Measurements from ENCODE around the gene PRR33. TPM values are rescaled to one million over a fixed set of nuclear protein-coding genes. Genes with fewer than 3 reads are reported as not detected.

The PRR33 gene
- total and polyA plus RNA-seq, 10 of the 15 experiments (the other 5 are each of a cell fraction or from before 2014, with no cell fraction given): 0.02 to 1.0 (median 0.38) TPM; not detected in 6

DNA sequence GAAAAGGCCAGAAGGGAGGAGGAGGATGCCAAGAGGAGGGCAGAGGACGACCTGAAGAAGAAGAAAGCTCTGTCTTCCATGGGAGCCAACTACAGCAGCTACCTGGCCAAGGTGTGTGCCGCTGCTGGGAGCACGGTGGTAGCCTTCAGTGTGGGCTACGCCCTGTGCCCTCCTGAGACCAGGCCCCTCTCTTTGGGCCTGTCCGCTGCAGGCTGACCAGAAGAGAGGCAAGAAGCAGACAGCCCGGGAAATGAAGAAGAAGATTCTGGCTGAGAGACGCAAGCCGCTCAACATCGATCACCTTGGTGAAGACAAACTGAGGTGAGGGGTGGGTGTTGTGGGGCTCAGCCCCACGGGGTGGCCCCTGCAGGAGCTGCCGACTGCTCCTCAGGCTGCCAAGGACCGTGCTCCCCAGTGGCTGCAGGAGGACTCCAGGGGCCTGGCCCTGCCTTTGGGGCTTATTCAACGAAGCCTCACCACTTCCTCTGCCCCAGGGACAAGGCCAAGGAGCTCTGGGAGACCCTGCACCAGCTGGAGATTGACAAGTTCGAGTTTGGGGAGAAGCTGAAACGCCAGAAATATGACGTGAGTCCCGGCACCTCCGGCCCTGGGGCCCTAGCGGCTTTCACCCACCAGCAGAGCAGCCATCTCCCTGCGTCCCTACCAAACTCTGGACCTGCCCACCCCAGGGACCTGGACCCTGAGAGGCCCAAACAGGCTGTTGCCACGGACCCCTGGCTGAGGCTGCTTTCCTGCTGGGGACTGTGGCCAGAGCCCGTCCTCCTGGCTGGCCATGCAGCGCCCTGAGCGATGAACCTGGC, 42.9 kb upstream of the PRR33 start:
- 25% methylated on average over 23 of the region's 24 CpGs for WGBS (ENCODE audit: insufficient coverage, insufficient replicate concordance, low lambda C conversion rate, missing lambda C conversion rate)
- TF ChIP-seq CHD2 (IDR thresholded peaks at IDR 0.05; ENCODE audit: borderline replicate concordance, low read depth, low read length): no peak
- TF ChIP-seq TARDBP (IDR thresholded peaks at IDR 0.05; ENCODE audit: borderline replicate concordance): no peak
- TF ChIP-seq KLF5 (IDR thresholded peaks at IDR 0.05; ENCODE audit: partially characterized antibody): no peak
- TF ChIP-seq RUNX3 (IDR thresholded peaks at IDR 0.05; ENCODE audit: low read length): no peak
- no peak for TF ChIP-seq SIN3A (IDR thresholded peaks at IDR 0.05; ENCODE audit: low read depth, low read length)
- no peak for TF ChIP-seq MYB (IDR thresholded peaks at IDR 0.05; ENCODE audit: borderline replicate concordance, low read depth, low read length)
- no peak for TF ChIP-seq SKIL (IDR thresholded peaks at IDR 0.05; ENCODE audit: low read depth, poor library complexity, severe bottlenecking)
- no peak for TF ChIP-seq ATF7 (IDR thresholded peaks at IDR 0.05; ENCODE audit: low read depth)
- no peak for TF ChIP-seq SPI1 (IDR thresholded peaks at IDR 0.05; ENCODE audit: borderline replicate concordance, insufficient read depth, low read depth, low read length)
- TF ChIP-seq LARP7 (IDR thresholded peaks at IDR 0.05): no peak
- no peak for TF ChIP-seq MEF2A (IDR thresholded peaks at IDR 0.05; ENCODE audit: insufficient read depth, low read depth, low read length)
- TF ChIP-seq SRF (IDR thresholded peaks at IDR 0.05; ENCODE audit: low read depth in 2 of 2, low read length in 2 of 2): no peak
- no peak for TF ChIP-seq ZNF207 (IDR thresholded peaks at IDR 0.05; ENCODE audit: borderline replicate concordance)
- TF ChIP-seq STAT1 (conservative IDR thresholded peaks at IDR 0.05): no peak
- no peak for TF ChIP-seq NFYA (IDR thresholded peaks at IDR 0.05; ENCODE audit: borderline replicate concordance, low read depth, low read length)
- TF ChIP-seq CBX3 (IDR thresholded peaks at IDR 0.05; ENCODE audit: borderline replicate concordance, low read depth): no peak
- no peaks in the 10 kb centered on the region for H3K4me1 ChIP-seq (ENCODE audit: control insufficient read depth, insufficient read depth, low read length)
- in situ Hi-C loops (cut with MboI) (no loop called here), intact Hi-C loops (cut with micrococcal nuclease; ENCODE audit: unreplicated experiment) (no loop called here)
- ATAC-seq (no peak), DNase-seq (ENCODE audit: low read depth, low spot score) (no peak), FAIRE-seq (no peak)
- H3K9ac ChIP-seq (ENCODE audit: control insufficient read depth, insufficient read depth, low read length): no peak overlapping the region
- H3K9me3 ChIP-seq (replicated peaks; ENCODE audit: control insufficient read depth, insufficient read depth, low read length): no peaks in the 10 kb centered on the region
- no peak overlapping the region for H2AFZ ChIP-seq (ENCODE audit: control insufficient read depth, low read depth, low read length)
- no peaks in the 10 kb centered on the region for H3K79me2 ChIP-seq (ENCODE audit: control insufficient read depth, insufficient read depth, low read length)
- ChIA-PET RAD21 (ENCODE audit: unreplicated experiment) (no interaction called here), SMC1A (ENCODE audit: uncharacterized antibody, unreplicated experiment) (no interaction called here), CTCF (interaction anchor here (2.1 kb wide), 1 partner anchor 217 kb away, joined by 7 read pairs; no protein-coding TSS in a partner anchor), POLR2A (no interaction called here)
- H3K36me3 ChIP-seq (ENCODE audit: control insufficient read depth in 2 of 2, insufficient read depth in 2 of 2, low read length in 1 of 2): no peaks in the 10 kb centered on the region
- H3K4me2 ChIP-seq (ENCODE audit: control insufficient read depth, insufficient read depth): no peak overlapping the region
- H3K27ac ChIP-seq (ENCODE audit: control insufficient read depth, insufficient read depth): no peak overlapping the region
- no peak overlapping the region for H3K4me3 ChIP-seq
- no peaks in the 10 kb centered on the region for H3K27me3 ChIP-seq (replicated peaks in 1 of 2; ENCODE audit: control insufficient read depth in 2 of 2, insufficient read depth in 2 of 2, low read length in 1 of 2)
- H4K20me1 ChIP-seq (ENCODE audit: control insufficient read depth, insufficient read depth): no peaks in the 10 kb centered on the region
- no TSS peak for BruUV-seq (replicated peaks)
